MM.1S (cell line): Measurements from ENCODE around the gene ANP32B.

ENCODE experiments used
- CTCF ChIP-seq: fragments of 300-600 bp; sonication (generic); IDR thresholded peaks from 2 replicates; pipeline ENCODE4 v1.5.1; 2016; ENCODE audit warnings: antibody characterized with exemption, low read length, mixed read lengths
- EZH2 ChIP-seq: fragments of 300-600 bp; sonication (generic); optimal IDR thresholded peaks from 2 replicates; pipeline ENCODE3; 2017; ENCODE audit warnings: low read depth, mild to moderate bottlenecking, antibody characterized with exemption, low read length, mixed read lengths
- EZH2phosphoT487 ChIP-seq: fragments of 300-600 bp; sonication (generic); IDR thresholded peaks from 2 replicates; pipeline ENCODE4 v1.6.1; 2018; ENCODE audit warnings: antibody characterized with exemption, low read length

GRCh38 chr9:97963232-97963631 is 19.9 kb upstream of the ANP32B start:
- no peak for TF ChIP-seq CTCF
- no peak for TF ChIP-seq EZH2
- TF ChIP-seq EZH2phosphoT487 = no peak
